GM12872 (cell line): ENCODE measurements around the gene COA1.

Experiments used
- CTCF ChIP-seq: IDR thresholded peaks from 3 replicates; pipeline ENCODE4 v1.5.1; 2011; ENCODE audit warnings: low read depth, mild to moderate bottlenecking, low read length, moderate library complexity; ENCODE audit not compliant: insufficient read depth

COA1 gene

GRCh38 chr7:43664681-43665080, 64.6 kb downstream of the COA1 start:
- no peak for TF ChIP-seq CTCF

- TF ChIP-seq CTCF = no peak
These were observed 69.2 kb downstream of the COA1 start for GRCh38 chr7:43660141-43660540.

GRCh38 chr7:43659549-43659896, 69.8 kb downstream of the COA1 start:
- no peak for TF ChIP-seq CTCF

- TF ChIP-seq CTCF = no peak
These were observed 70.4 kb downstream of the COA1 start for GRCh38 chr7:43658718-43659548.

GRCh38 chr7:43656997-43657396, 72.3 kb downstream of the COA1 start:
- no peak for TF ChIP-seq CTCF

GRCh38 chr7:43655584-43655983, 73.7 kb downstream of the COA1 start:
- no peak for TF ChIP-seq CTCF

- no peak for TF ChIP-seq CTCF
These were observed 75.3 kb downstream of the COA1 start for GRCh38 chr7:43653891-43654504.
